ENCODE data around the gene LPP.
A peak's percentile ranks its signal among the peaks of the same experiment; 100 is the strongest.

DNA sequence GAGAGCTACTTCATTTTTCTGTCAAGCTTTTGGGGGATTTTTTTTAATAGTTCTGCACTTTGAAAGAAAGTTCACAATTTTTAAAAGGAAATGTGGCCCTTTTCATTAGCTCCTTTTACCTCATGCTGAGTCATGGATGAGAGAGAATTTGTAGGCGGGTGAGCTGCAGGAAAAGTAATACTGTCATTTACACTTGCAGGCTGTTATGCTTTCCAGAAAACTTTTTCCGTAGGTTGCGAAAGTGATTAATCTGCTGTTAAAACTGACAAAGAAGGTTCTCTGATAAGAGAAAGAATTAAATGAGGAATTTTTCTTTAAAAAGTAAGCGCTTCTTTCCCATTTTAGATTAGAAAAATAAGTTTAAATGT, 430.2 kb downstream of the LPP start:
- TF ChIP-seq SRF (IDR thresholded peaks at IDR 0.05; ENCODE audit: low read depth) (no peak), POLR2A (IDR thresholded peaks at IDR 0.05; ENCODE audit: borderline replicate concordance, extremely low read depth, insufficient read depth, insufficient read length) (no peak), CEBPB (IDR thresholded peaks at IDR 0.05; ENCODE audit: low read depth) (peak; percentile 28; the same call in 1 of the 2 replicates), POLR2AphosphoS5 (IDR thresholded peaks at IDR 0.05; ENCODE audit: low read depth, low read length) (no peak), CTCF (IDR thresholded peaks at IDR 0.05 in 2 of 3, conservative IDR thresholded peaks at IDR 0.05 in 1 of 3; ENCODE audit: borderline replicate concordance in 1 of 3, insufficient read depth in 1 of 3, low read depth in 2 of 3, low read length in 2 of 3) (no peak), YY1 (IDR thresholded peaks at IDR 0.05; ENCODE audit: extremely low read depth, insufficient replicate concordance, low read depth, low read length) (no peak), ZFX (IDR thresholded peaks at IDR 0.05) (no peak), ELF1 (IDR thresholded peaks at IDR 0.05; ENCODE audit: borderline replicate concordance, low read depth) (no peak), ZNF274 (IDR thresholded peaks at IDR 0.05; ENCODE audit: low read depth, low read length) (no peak)
- TF ChIP-seq, protein P1, sequence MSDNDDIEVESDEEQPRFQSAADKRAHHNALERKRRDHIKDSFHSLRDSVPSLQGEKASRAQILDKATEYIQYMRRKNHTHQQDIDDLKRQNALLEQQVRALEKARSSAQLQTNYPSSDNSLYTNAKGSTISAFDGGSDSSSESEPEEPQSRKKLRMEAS (IDR thresholded peaks at IDR 0.05), result no peak
- TF ChIP-seq, protein P2, sequence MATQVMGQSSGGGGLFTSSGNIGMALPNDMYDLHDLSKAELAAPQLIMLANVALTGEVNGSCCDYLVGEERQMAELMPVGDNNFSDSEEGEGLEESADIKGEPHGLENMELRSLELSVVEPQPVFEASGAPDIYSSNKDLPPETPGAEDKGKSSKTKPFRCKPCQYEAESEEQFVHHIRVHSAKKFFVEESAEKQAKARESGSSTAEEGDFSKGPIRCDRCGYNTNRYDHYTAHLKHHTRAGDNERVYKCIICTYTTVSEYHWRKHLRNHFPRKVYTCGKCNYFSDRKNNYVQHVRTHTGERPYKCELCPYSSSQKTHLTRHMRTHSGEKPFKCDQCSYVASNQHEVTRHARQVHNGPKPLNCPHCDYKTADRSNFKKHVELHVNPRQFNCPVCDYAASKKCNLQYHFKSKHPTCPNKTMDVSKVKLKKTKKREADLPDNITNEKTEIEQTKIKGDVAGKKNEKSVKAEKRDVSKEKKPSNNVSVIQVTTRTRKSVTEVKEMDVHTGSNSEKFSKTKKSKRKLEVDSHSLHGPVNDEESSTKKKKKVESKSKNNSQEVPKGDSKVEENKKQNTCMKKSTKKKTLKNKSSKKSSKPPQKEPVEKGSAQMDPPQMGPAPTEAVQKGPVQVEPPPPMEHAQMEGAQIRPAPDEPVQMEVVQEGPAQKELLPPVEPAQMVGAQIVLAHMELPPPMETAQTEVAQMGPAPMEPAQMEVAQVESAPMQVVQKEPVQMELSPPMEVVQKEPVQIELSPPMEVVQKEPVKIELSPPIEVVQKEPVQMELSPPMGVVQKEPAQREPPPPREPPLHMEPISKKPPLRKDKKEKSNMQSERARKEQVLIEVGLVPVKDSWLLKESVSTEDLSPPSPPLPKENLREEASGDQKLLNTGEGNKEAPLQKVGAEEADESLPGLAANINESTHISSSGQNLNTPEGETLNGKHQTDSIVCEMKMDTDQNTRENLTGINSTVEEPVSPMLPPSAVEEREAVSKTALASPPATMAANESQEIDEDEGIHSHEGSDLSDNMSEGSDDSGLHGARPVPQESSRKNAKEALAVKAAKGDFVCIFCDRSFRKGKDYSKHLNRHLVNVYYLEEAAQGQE (IDR thresholded peaks at IDR 0.05; ENCODE audit: low read depth), result no peak
